Activated gamma-delta T cell treated with anti-CD3 and anti-CD28 coated beads, Interleukin-2, amount 50 U/mL, for 16 hours (primary cell): Measurements from ENCODE around the gene GRIN1.
A peak's percentile ranks its signal among the peaks of the same experiment; 100 is the strongest.

Source experiments
- DNase-seq: peaks from one replicate; pipeline ENCODE4 v3.0.0-alpha.2; 2020; ENCODE audit warnings: low read depth

The GRIN1 gene

GRCh38 chr9:137138722-137139467 lies at the start of gene GRIN1:
Gene GRIN1 (plus strand): TSS chr9:137139154. CDS start chr9:137139487, 333 bp downstream.
- no peak for DNase-seq

- no peak for DNase-seq
Observed at GRCh38 chr9:137089232-137089947, 49.6 kb upstream of the GRIN1 start.

GRCh38 chr9:137095664-137096517 lies 43.1 kb upstream of the GRIN1 start:
- DNase-seq = peak; percentile 84

- DNase-seq = no peak
Observed at GRCh38 chr9:137096785-137097546, 42.0 kb upstream of the GRIN1 start.

GRCh38 chr9:137097761-137098462 lies 41.0 kb upstream of the GRIN1 start:
- no peak for DNase-seq

- no peak for DNase-seq
Observed at GRCh38 chr9:137099231-137099630, 39.7 kb upstream of the GRIN1 start.

GRCh38 chr9:137103206-137103999 lies 35.6 kb upstream of the GRIN1 start:
- DNase-seq = no peak

GRCh38 chr9:137105814-137106661 lies 32.9 kb upstream of the GRIN1 start:
- no peak for DNase-seq

GRCh38 chr9:137106662-137107250 lies 32.2 kb upstream of the GRIN1 start:
- no peak for DNase-seq

GRCh38 chr9:137107312-137107921 lies 31.5 kb upstream of the GRIN1 start:
- DNase-seq = no peak

- no peak for DNase-seq
Observed at GRCh38 chr9:137107982-137108381, 31.0 kb upstream of the GRIN1 start.

- no peak for DNase-seq
Observed at GRCh38 chr9:137108608-137109249, 30.2 kb upstream of the GRIN1 start.

GRCh38 chr9:137109250-137110146 lies 29.5 kb upstream of the GRIN1 start:
- no peak for DNase-seq

GRCh38 chr9:137110147-137110910 lies 28.6 kb upstream of the GRIN1 start:
- no peak for DNase-seq

GRCh38 chr9:137110911-137111787 lies 27.8 kb upstream of the GRIN1 start:
- no peak for DNase-seq
